ENCODE measurements around the gene PCYT1A. TPM values are rescaled to one million over a fixed set of nuclear protein-coding genes. Genes with fewer than 3 reads are reported as not detected.
A peak's percentile ranks its signal among the peaks of the same experiment; 100 is the strongest.

Gene PCYT1A
- total RNA-seq, 1 experiment from 2014 or later = 52.2 TPM

DNA sequence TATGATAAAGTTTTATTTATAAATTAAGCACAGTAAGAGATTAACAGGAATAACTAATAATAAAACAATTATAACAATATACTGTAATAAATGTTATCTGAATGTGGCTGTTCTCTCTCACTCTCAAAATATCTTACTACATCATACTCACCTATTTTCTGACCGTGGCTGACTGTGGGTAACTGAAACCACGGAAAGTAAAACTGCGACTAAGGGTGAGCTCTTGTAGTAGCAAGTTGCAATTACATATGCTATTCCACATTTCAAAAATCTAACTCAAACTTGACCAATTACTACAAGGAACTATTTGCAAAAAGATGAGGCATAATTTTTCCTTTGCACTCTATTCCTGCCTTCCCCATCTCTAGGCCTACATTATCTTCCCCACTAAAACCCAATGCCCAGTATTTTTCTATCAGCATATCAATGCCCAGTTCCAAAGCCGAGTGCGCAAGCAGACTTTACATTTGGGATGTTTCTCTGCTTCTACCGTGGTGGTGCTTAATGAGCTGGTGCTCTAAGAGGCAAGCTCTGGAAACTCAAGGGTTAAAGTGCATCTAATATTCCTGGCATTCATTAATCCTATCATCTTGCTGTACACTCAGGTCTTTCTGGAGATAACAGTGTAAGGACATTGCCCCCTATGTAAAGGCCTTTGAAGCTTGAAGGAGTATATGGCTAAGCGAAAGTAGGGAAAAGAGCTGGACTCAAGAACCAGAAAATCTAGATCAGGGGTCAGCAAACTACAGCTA lies 6.7 kb downstream of the PCYT1A start:
- H3K9me3 ChIP-seq = no peaks in the 10 kb centered on the region
- H3K36me3 ChIP-seq (ENCODE audit: control insufficient read depth, insufficient read depth, low read length) = no peaks in the 10 kb centered on the region
- no TSS peak for BruUV-seq (replicated peaks)
- peaks cover 7% of the 10 kb centered on the region for H3K36me3 Mint-ChIP-seq (ENCODE audit: insufficient read depth, unreplicated experiment)
- no peaks in the 10 kb centered on the region for H3K9me3 Mint-ChIP-seq (ENCODE audit: unreplicated experiment)
- peak overlapping the region; percentile 14 for H3K27ac Mint-ChIP-seq (ENCODE audit: unreplicated experiment)
- H3K4me1 Mint-ChIP-seq (ENCODE audit: low read depth, unreplicated experiment) = peaks cover 19% of the 10 kb centered on the region
- no peaks in the 10 kb centered on the region for H3K27me3 Mint-ChIP-seq (ENCODE audit: insufficient read depth, unreplicated experiment)
- H3K4me3 Mint-ChIP-seq (ENCODE audit: unreplicated experiment) = no peak overlapping the region
- CTCF ChIA-PET = no interaction called here
- POLR2A ChIA-PET = interaction anchor here (0.6 to 1.4 kb wide), 2 partner anchors 37 to 137 kb away, joined by 4 to 6 read pairs; partner anchors contain the start of gene DYNLT2B
- TF ChIP-seq, protein P1, sequence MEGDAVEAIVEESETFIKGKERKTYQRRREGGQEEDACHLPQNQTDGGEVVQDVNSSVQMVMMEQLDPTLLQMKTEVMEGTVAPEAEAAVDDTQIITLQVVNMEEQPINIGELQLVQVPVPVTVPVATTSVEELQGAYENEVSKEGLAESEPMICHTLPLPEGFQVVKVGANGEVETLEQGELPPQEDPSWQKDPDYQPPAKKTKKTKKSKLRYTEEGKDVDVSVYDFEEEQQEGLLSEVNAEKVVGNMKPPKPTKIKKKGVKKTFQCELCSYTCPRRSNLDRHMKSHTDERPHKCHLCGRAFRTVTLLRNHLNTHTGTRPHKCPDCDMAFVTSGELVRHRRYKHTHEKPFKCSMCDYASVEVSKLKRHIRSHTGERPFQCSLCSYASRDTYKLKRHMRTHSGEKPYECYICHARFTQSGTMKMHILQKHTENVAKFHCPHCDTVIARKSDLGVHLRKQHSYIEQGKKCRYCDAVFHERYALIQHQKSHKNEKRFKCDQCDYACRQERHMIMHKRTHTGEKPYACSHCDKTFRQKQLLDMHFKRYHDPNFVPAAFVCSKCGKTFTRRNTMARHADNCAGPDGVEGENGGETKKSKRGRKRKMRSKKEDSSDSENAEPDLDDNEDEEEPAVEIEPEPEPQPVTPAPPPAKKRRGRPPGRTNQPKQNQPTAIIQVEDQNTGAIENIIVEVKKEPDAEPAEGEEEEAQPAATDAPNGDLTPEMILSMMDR (IDR thresholded peaks at IDR 0.05; ENCODE audit: insufficient read depth in 1 of 2, low read depth in 1 of 2, low read length in 1 of 2, severe bottlenecking in 1 of 2, unreplicated experiment in 1 of 2) = no peak
- no peaks in the 10 kb centered on the region for H3K27me3 ChIP-seq (replicated peaks; ENCODE audit: control insufficient read depth, insufficient read depth, low read length)
- peaks cover 66% of the 10 kb centered on the region for H3K4me1 ChIP-seq
- no peak for DNase-seq
- no peak overlapping the region for H3K4me3 ChIP-seq (ENCODE audit: low read depth, low read length)
- intact Hi-C loops (cut with micrococcal nuclease; ENCODE audit: unreplicated experiment) = no loop called here

DNA sequence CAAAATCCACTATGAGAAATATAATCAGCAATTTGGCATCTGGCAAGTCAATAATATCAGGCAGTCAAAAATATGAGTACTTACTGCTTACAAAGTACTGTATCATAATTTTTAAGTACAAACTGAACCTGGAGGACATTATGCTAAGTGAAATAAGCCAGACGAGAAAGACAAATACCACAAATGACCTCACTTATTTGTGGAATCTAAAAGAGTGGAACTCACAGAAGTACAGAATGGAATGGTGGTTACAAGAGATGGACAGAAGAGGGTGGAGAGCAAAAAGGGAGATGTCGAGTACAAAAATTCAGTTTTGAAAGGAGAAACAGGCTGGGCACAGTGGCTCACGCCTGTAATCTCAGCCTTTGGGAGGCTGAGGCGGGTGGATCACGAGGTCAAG lies 12.4 kb downstream of the PCYT1A start:
- no peak for DNase-seq
- peaks cover 10% of the 10 kb centered on the region for H3K9me3 Mint-ChIP-seq (ENCODE audit: unreplicated experiment)
- no peak overlapping the region for H3K4me3 Mint-ChIP-seq (ENCODE audit: unreplicated experiment)
- ChIA-PET CTCF (no interaction called here), POLR2A (no interaction called here)
- H3K4me3 ChIP-seq (ENCODE audit: low read depth, low read length) = no peak overlapping the region
- BruUV-seq (replicated peaks) = no TSS peak
- H3K27me3 ChIP-seq (replicated peaks; ENCODE audit: control insufficient read depth, insufficient read depth, low read length) = no peaks in the 10 kb centered on the region
- peaks cover 11% of the 10 kb centered on the region for H3K4me1 Mint-ChIP-seq (ENCODE audit: low read depth, unreplicated experiment)
- peaks cover 31% of the 10 kb centered on the region for H3K36me3 Mint-ChIP-seq (ENCODE audit: insufficient read depth, unreplicated experiment)
- H3K4me1 ChIP-seq = peaks cover 22% of the 10 kb centered on the region
- no peaks in the 10 kb centered on the region; the same call in 1 of the 2 replicates for H3K36me3 ChIP-seq (ENCODE audit: control insufficient read depth, insufficient read depth, low read length)
- TF ChIP-seq, protein P1 (IDR thresholded peaks at IDR 0.05; ENCODE audit: insufficient read depth in 1 of 2, low read depth in 1 of 2, low read length in 1 of 2, severe bottlenecking in 1 of 2, unreplicated experiment in 1 of 2) = no peak
- intact Hi-C loops (cut with micrococcal nuclease; ENCODE audit: unreplicated experiment) = no loop called here
- peaks cover 3% of the 10 kb centered on the region; the same call in 1 of the 2 replicates for H3K9me3 ChIP-seq
- H3K27me3 Mint-ChIP-seq (ENCODE audit: insufficient read depth, unreplicated experiment) = no peaks in the 10 kb centered on the region
- no peak overlapping the region for H3K27ac Mint-ChIP-seq (ENCODE audit: unreplicated experiment)

DNA sequence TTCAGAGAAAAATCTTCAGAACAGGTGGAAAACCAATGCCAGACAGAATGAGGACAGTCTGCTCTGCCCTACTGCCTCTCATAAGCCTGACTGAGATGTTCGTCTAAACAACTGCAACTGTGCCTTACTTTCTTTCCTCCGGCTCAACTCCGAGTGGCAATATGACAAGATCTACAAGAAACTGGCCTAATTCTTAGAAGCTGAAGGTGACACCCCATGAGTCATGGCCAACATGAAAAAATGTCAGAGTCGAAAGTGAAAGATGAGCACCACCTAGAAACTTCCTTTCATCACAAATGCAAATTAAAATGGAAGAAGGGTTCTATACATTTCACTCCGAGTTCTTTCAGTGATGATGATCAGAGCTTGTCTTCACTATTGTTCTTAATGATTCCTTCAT lies 12.9 kb downstream of the PCYT1A start:
- Mint-ChIP-seq H3K4me3 (ENCODE audit: unreplicated experiment) (no peak overlapping the region), H3K4me1 (ENCODE audit: low read depth, unreplicated experiment) (peaks cover 10% of the 10 kb centered on the region), H3K9me3 (ENCODE audit: unreplicated experiment) (peaks cover 10% of the 10 kb centered on the region), H3K27ac (ENCODE audit: unreplicated experiment) (no peak overlapping the region), H3K36me3 (ENCODE audit: insufficient read depth, unreplicated experiment) (peaks cover 35% of the 10 kb centered on the region), H3K27me3 (ENCODE audit: insufficient read depth, unreplicated experiment) (no peaks in the 10 kb centered on the region)
- DNase-seq = no peak
- Histone ChIP-seq H3K9me3 (peaks cover 3% of the 10 kb centered on the region; the same call in 1 of the 2 replicates), H3K4me1 (peaks cover 16% of the 10 kb centered on the region), H3K27me3 (replicated peaks; ENCODE audit: control insufficient read depth, insufficient read depth, low read length) (no peaks in the 10 kb centered on the region), H3K4me3 (ENCODE audit: low read depth, low read length) (no peak overlapping the region), H3K36me3 (ENCODE audit: control insufficient read depth, insufficient read depth, low read length) (no peaks in the 10 kb centered on the region; the same call in 1 of the 2 replicates)
- intact Hi-C loops (cut with micrococcal nuclease; ENCODE audit: unreplicated experiment) = no loop called here
- no TSS peak for BruUV-seq (replicated peaks)
- ChIA-PET POLR2A (no interaction called here), CTCF (no interaction called here)
- TF ChIP-seq, protein P1 (IDR thresholded peaks at IDR 0.05; ENCODE audit: insufficient read depth in 1 of 2, low read depth in 1 of 2, low read length in 1 of 2, severe bottlenecking in 1 of 2, unreplicated experiment in 1 of 2) = no peak

Measured in Caco-2 (cell line).